ENCODE measurements around the gene HOMER1. TPM values are rescaled to one million over a fixed set of nuclear protein-coding genes. Genes with fewer than 3 reads are reported as not detected.

HOMER1 gene
- total RNA-seq, 1 donor from 2014 or later, result 16.7 TPM

DNA sequence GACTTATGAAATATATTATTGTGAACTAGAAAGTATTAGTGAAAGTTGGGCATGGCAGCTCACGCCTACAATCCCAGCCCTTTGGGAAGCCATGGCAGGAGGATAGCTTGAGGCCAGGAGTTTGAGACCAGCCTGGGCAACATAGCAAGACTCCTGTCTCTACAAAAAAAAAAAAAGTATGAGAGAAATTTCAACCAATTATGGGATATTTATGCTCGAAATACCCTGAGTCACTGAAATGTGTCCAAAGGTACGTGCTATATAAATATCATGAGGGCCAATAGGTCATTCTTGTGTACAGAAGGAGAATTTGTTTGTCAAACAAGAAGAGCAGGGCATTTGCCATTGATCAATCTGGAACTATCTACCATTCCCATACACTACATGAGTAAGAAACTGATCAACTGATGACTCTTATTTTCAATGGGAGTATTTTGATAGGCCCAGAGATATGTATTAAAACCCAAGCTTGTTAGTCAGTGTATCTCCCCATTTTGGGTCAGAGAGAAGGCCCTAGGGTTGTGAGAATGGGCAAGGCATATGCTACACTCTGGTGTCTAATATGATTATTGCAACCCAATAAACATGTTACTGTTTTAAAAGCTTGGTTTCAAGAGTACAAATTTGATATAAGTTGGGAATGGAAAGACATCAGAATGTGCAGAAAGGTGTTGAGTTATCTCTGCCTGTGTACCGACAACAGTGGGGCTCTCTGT lies 21.7 kb upstream of the HOMER1 start:
- peak overlapping the region; percentile 22 for H3K27ac Mint-ChIP-seq (ENCODE audit: unreplicated experiment)

DNA sequence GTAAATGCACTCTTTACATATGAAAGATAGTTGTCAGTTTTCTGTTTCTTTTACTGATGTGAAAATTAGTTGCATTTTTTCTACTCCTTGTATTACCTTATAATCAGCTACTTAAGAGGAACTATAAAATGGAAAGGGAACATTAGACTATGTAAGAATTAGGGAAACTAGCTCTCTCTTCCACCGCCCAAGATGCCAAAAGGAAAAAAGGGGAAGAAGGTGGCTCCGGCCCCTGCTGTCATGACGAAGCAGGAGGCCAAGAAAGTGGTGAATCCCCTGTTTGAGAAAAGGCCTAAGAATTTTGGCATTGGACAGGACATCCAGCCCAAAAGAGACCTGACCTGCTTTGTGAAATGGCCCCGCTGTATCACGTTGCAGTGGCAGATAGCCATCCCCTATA lies 15.2 kb upstream of the HOMER1 start:
- no peak for TF ChIP-seq CTCF (IDR thresholded peaks at IDR 0.05; ENCODE audit: unreplicated experiment)
- peaks cover 4% of the 10 kb centered on the region for H3K27me3 Mint-ChIP-seq (ENCODE audit: unreplicated experiment)

More for the DNA sequence above, 21.7 kb upstream of the HOMER1 start:
- Mint-ChIP-seq H3K27me3 (ENCODE audit: unreplicated experiment) (peaks cover 5% of the 10 kb centered on the region), H3K36me3 (ENCODE audit: low read depth, unreplicated experiment) (no peaks in the 10 kb centered on the region), H3K4me3 (ENCODE audit: unreplicated experiment) (no peak overlapping the region), H3K9me3 (ENCODE audit: unreplicated experiment) (no peaks in the 10 kb centered on the region), H3K4me1 (ENCODE audit: unreplicated experiment) (peaks cover 17% of the 10 kb centered on the region)
- no peak for TF ChIP-seq CTCF (IDR thresholded peaks at IDR 0.05; ENCODE audit: unreplicated experiment)
- no peak for DNase-seq (ENCODE audit: low spot score)

GRCh38 chr5:79527431-79527830 lies 13.5 kb upstream of the HOMER1 start:
- no peaks in the 10 kb centered on the region for H3K4me1 Mint-ChIP-seq (ENCODE audit: unreplicated experiment)
- no peak for TF ChIP-seq CTCF (IDR thresholded peaks at IDR 0.05; ENCODE audit: unreplicated experiment)
- no peak overlapping the region for H3K4me3 Mint-ChIP-seq (ENCODE audit: unreplicated experiment)
- peaks cover 4% of the 10 kb centered on the region for H3K9me3 Mint-ChIP-seq (ENCODE audit: unreplicated experiment)
- H3K27ac Mint-ChIP-seq (ENCODE audit: unreplicated experiment), result no peak overlapping the region
- peaks cover 4% of the 10 kb centered on the region for H3K27me3 Mint-ChIP-seq (ENCODE audit: unreplicated experiment)
- DNase-seq (ENCODE audit: low spot score), result no peak
- H3K36me3 Mint-ChIP-seq (ENCODE audit: low read depth, unreplicated experiment), result peaks cover 3% of the 10 kb centered on the region

More for the DNA sequence above, 15.2 kb upstream of the HOMER1 start:
- no peak overlapping the region for H3K4me3 Mint-ChIP-seq (ENCODE audit: unreplicated experiment)
- no peak for DNase-seq (ENCODE audit: low spot score)
- no peak overlapping the region for H3K27ac Mint-ChIP-seq (ENCODE audit: unreplicated experiment)
- peaks cover 3% of the 10 kb centered on the region for H3K36me3 Mint-ChIP-seq (ENCODE audit: low read depth, unreplicated experiment)
- H3K4me1 Mint-ChIP-seq (ENCODE audit: unreplicated experiment), result no peaks in the 10 kb centered on the region
- H3K9me3 Mint-ChIP-seq (ENCODE audit: unreplicated experiment), result peaks cover 4% of the 10 kb centered on the region

GRCh38 chr5:79526928-79527327 lies 13.0 kb upstream of the HOMER1 start:
- no peak for TF ChIP-seq CTCF (IDR thresholded peaks at IDR 0.05; ENCODE audit: unreplicated experiment)
- H3K27ac Mint-ChIP-seq (ENCODE audit: unreplicated experiment), result no peak overlapping the region
- peaks cover 4% of the 10 kb centered on the region for H3K9me3 Mint-ChIP-seq (ENCODE audit: unreplicated experiment)
- H3K4me1 Mint-ChIP-seq (ENCODE audit: unreplicated experiment), result no peaks in the 10 kb centered on the region
- DNase-seq (ENCODE audit: low spot score), result no peak
- peaks cover 1% of the 10 kb centered on the region for H3K27me3 Mint-ChIP-seq (ENCODE audit: unreplicated experiment)
- no peak overlapping the region for H3K4me3 Mint-ChIP-seq (ENCODE audit: unreplicated experiment)
- peaks cover 3% of the 10 kb centered on the region for H3K36me3 Mint-ChIP-seq (ENCODE audit: low read depth, unreplicated experiment)

- Mint-ChIP-seq H3K36me3 (ENCODE audit: low read depth, unreplicated experiment) (peaks cover 3% of the 10 kb centered on the region), H3K4me1 (ENCODE audit: unreplicated experiment) (no peaks in the 10 kb centered on the region), H3K27ac (ENCODE audit: unreplicated experiment) (no peak overlapping the region), H3K9me3 (ENCODE audit: unreplicated experiment) (peaks cover 4% of the 10 kb centered on the region), H3K4me3 (ENCODE audit: unreplicated experiment) (no peak overlapping the region), H3K27me3 (ENCODE audit: unreplicated experiment) (peaks cover 1% of the 10 kb centered on the region)
- TF ChIP-seq CTCF (IDR thresholded peaks at IDR 0.05; ENCODE audit: unreplicated experiment), result no peak
- DNase-seq (ENCODE audit: low spot score), result no peak
Observed at GRCh38 chr5:79526493-79526892, 12.6 kb upstream of the HOMER1 start.

All from endothelial cell (in vitro differentiated cells).